Measurements from ENCODE around the gene CNTN1. TPM values are rescaled to one million over a fixed set of nuclear protein-coding genes. Genes with fewer than 3 reads are reported as not detected.

CNTN1 gene
- total RNA-seq, 1 experiment from 2014 or later = 3.0 TPM

DNA sequence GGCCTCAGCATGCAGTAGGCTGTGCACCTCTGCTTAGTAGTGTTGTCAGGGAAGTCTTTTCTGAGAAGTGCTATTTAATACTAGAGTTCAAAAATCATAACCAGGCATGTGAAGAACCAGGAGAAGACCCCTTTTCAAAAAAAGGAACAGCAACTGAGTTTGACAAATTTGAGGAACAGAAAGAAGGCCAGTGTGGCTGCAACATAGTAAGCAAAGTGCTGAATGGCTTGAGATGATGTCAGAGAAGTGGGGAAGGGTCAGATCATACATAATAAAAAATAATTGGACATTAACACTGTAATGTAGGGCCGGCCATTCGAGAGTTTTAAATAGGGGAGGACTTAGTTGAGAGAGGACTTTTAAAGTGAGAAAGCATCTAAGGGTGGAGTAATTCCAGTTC is 11.1 kb upstream of the CNTN1 start:
- intact Hi-C loops (cut with micrococcal nuclease) = no loop called here
- Histone ChIP-seq H4K20me1 (ENCODE audit: insufficient read depth) (no peaks in the 10 kb centered on the region), H3K9me2 (ENCODE audit: insufficient read depth) (no peaks in the 10 kb centered on the region), H3K79me2 (ENCODE audit: insufficient read depth, low read length) (no peaks in the 10 kb centered on the region), H3K4me1 (ENCODE audit: control insufficient read depth in 1 of 2, insufficient read depth in 2 of 2, low read length in 2 of 2) (no peaks in the 10 kb centered on the region), H2AFZ (ENCODE audit: low read depth, low read length, poor library complexity, severe bottlenecking) (no peak overlapping the region), H3K9ac (ENCODE audit: low read length) (no peak overlapping the region), H3K27me3 (ENCODE audit: insufficient read depth, low read length) (no peaks in the 10 kb centered on the region), H3K9me3 (ENCODE audit: control insufficient read depth in 1 of 2, insufficient read depth in 1 of 2, low read depth in 1 of 2, low read length in 2 of 2) (no peaks in the 10 kb centered on the region), H3K4me2 (ENCODE audit: low read length) (no peak overlapping the region), H3K27ac (ENCODE audit: low read depth, low read length) (no peak overlapping the region), H3K4me3 (replicated peaks in 1 of 2; ENCODE audit: low read depth in 1 of 2, low read length in 2 of 2) (no peak overlapping the region), H3K36me3 (ENCODE audit: control insufficient read depth in 1 of 2, insufficient read depth in 2 of 2, low read length in 2 of 2) (no peaks in the 10 kb centered on the region)
- CTCF ChIA-PET = no interaction called here
- POLR2A ChIA-PET = no interaction called here
- ATAC-seq (no peak), DNase-seq (ENCODE audit: low read depth, low spot score) (no peak)
- RAD21 ChIA-PET (ENCODE audit: low non-redundant PET in 1 of 2, low total read pairs in 2 of 2, uncharacterized antibody in 2 of 2, unreplicated experiment in 2 of 2) = no interaction called here
- TF ChIP-seq EZH2phosphoT487 (IDR thresholded peaks at IDR 0.05; ENCODE audit: borderline replicate concordance) = no peak
- TF ChIP-seq POLR2AphosphoS5 (IDR thresholded peaks at IDR 0.05; ENCODE audit: low read depth, low read length) = no peak
- TF ChIP-seq CBX3 (IDR thresholded peaks at IDR 0.05; ENCODE audit: low read depth) = no peak
- TF ChIP-seq REST (IDR thresholded peaks at IDR 0.05; ENCODE audit: low read depth) = no peak
- TF ChIP-seq SRF (IDR thresholded peaks at IDR 0.05; ENCODE audit: low read depth) = no peak
- TF ChIP-seq EGR1 (IDR thresholded peaks at IDR 0.05; ENCODE audit: low read depth) = no peak
- no peak for TF ChIP-seq POLR2A (IDR thresholded peaks at IDR 0.05; ENCODE audit: borderline replicate concordance, extremely low read depth, insufficient read depth, insufficient read length)
- no peak for TF ChIP-seq ZNF274 (IDR thresholded peaks at IDR 0.05; ENCODE audit: low read depth, low read length)
- TF ChIP-seq SP1 (IDR thresholded peaks at IDR 0.05; ENCODE audit: low read depth) = no peak
- TF ChIP-seq SIN3A (IDR thresholded peaks at IDR 0.05; ENCODE audit: low read depth) = no peak
- no peak for TF ChIP-seq EZH2 (IDR thresholded peaks at IDR 0.05)
- TF ChIP-seq, protein P1, sequence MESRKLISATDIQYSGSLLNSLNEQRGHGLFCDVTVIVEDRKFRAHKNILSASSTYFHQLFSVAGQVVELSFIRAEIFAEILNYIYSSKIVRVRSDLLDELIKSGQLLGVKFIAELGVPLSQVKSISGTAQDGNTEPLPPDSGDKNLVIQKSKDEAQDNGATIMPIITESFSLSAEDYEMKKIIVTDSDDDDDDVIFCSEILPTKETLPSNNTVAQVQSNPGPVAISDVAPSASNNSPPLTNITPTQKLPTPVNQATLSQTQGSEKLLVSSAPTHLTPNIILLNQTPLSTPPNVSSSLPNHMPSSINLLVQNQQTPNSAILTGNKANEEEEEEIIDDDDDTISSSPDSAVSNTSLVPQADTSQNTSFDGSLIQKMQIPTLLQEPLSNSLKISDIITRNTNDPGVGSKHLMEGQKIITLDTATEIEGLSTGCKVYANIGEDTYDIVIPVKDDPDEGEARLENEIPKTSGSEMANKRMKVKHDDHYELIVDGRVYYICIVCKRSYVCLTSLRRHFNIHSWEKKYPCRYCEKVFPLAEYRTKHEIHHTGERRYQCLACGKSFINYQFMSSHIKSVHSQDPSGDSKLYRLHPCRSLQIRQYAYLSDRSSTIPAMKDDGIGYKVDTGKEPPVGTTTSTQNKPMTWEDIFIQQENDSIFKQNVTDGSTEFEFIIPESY (IDR thresholded peaks at IDR 0.05; ENCODE audit: extremely low read depth, insufficient replicate concordance, low read length) = no peak
- BruUV-seq (replicated peaks) = no TSS peak

Data from HCT116 (cell line).